ENCODE data around the gene DNAH14. TPM values are rescaled to one million over a fixed set of nuclear protein-coding genes. Genes with fewer than 3 reads are reported as not detected.
A peak's percentile ranks its signal among the peaks of the same experiment; 100 is the strongest.

The DNAH14 gene
- total and polyA plus RNA-seq, 2 of the 13 experiments (the other 11 are each of a cell fraction or from before 2014, with no cell fraction given), result 4.5 to 27.5 TPM

DNA sequence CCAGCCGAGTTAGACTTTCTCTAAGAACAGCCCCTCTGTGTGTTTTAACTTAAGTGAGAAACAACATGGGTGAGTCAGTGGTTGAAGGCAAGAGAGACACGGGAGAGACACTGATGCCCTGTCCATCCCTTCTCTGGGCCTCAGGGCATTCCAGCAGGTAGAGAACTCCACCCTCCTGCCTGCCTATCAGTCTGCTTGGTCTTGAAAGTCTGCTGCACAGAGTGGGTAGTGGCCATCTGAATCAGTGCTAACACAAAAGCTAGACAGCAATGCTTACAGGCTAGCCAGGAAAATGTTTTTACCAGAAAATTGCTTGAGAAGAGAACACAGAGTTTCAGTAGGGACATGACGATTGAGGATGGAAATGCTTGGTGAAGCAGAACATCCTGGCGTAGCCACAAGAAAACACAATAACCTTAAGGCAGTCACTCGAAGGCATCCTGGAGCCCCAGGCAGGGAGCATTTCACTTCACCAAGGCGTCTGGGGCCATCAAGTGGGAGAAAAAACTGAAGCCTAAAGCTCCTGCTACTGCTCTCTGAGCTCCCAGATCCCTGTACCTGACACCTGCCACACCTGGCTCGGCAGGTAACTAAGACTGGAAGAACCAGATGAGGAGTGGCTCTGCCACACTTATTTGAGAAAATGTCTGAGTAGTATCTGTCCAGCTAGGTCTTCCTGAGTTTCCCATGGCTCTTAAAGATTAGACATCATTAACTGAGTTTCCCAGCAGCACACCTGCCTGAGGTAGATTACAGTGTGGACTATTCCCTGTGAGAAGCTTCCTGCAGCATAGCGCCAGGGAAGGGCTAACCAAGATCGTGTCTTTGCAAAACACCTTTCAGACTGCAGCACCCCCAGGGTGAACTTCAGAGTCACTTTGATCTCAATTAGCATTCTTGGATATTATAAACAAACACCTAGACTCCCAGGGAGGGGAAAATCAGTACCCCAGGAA lies 516.4 kb downstream of the DNAH14 start:
- no peaks in the 10 kb centered on the region for H3K36me3 ChIP-seq (replicated peaks in 1 of 2; ENCODE audit: control insufficient read depth in 1 of 2, insufficient read depth in 2 of 2, low read length in 2 of 2)
- intact Hi-C loops (cut with micrococcal nuclease; ENCODE audit: unreplicated experiment) (no loop called here), in situ Hi-C loops (cut with HindIII; ENCODE audit: extremely low pct_ligation_motif_present, low pct_unique_long_range_greater_than_20kb) (no loop called here)
- no peaks in the 10 kb centered on the region for H3K79me2 ChIP-seq (ENCODE audit: insufficient read depth, low read length)
- H3K27me3 ChIP-seq (ENCODE audit: control insufficient read depth in 1 of 2, insufficient read depth in 2 of 2, low read length in 2 of 2), result no peaks in the 10 kb centered on the region; a peak in 1 of 5 replicates
- peak overlapping the region in 1 of 3 experiments; percentile 20; a peak in 1 of 6 replicates for H3K4me3 ChIP-seq (replicated peaks in 1 of 3; ENCODE audit: insufficient read depth in 1 of 3, low read depth in 2 of 3, low read length in 3 of 3)
- WGBS (ENCODE audit: low lambda C conversion rate), result 64% methylated on average over 8 of the region's 9 CpGs
- POLR2A ChIA-PET, result interaction anchor here (1.1 to 2.5 kb wide), 7 partner anchors 8 to 617 kb away, joined by 3 to 14 read pairs (median 5); partner anchors contain the start of genes H3-3A, PYCR2 and SRP9
- DNase-seq (ENCODE audit: low spot score) (no peak), FAIRE-seq (no peak), ATAC-seq (no peak)
- H3K27ac ChIP-seq (ENCODE audit: extremely low read length, insufficient read depth, low read length), result no peak overlapping the region
- BruUV-seq (replicated peaks), result no TSS peak
- CTCF ChIA-PET (ENCODE audit: low intra/inter-chr PET ratio, low total read pairs), result no interaction called here
- TF ChIP-seq ZEB1 (IDR thresholded peaks at IDR 0.05; ENCODE audit: insufficient replicate concordance, low read depth), result peak; percentile 57
- TF ChIP-seq ATAD3A (CRISPR knock-in tag; IDR thresholded peaks at IDR 0.05), result no peak
- TF ChIP-seq ZNF143 (CRISPR knock-in tag; IDR thresholded peaks at IDR 0.05), result 0 out of 2 replicates have a peak, but pooled peaks have one; percentile 15
- H3K9ac ChIP-seq (ENCODE audit: insufficient read depth, low read depth, low read length), result 0 out of 2 replicates have a peak overlapping the region, but pooled peaks have one; percentile 14
- H2AFZ ChIP-seq (ENCODE audit: low read length), result peak overlapping the region; percentile 34
- H4K20me1 ChIP-seq (ENCODE audit: insufficient read depth, low read length), result no peaks in the 10 kb centered on the region
- peaks cover 99% of the 10 kb centered on the region for H3K4me1 ChIP-seq (ENCODE audit: insufficient read depth, low read length)
- peak overlapping the region; percentile 66 for H3K4me2 ChIP-seq (ENCODE audit: low read depth, low read length)
- no peaks in the 10 kb centered on the region for H3K9me3 ChIP-seq (ENCODE audit: low read length)

DNA sequence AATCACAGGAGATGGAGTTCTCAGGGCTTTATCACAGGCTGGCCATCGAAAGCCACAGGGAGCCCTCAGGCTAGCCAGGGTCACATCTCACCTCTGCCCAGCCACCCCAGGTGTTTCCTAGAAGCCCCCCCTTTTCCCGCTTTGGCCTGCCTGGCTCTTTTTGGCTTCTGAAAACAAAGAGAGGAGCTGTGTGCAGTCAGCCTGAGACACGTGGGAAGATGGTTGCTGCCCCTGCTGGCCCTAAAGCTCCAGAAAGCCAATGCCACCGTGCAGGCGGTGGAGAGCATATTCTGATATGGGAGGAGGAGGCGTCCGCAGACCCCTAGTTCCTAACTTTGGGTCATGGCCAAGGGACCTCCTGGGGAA lies 517.1 kb downstream of the DNAH14 start:
- DNase-seq (ENCODE audit: low spot score) (no peak), FAIRE-seq (no peak), ATAC-seq (peak; percentile 21; the same call in 2 of the 3 replicates)
- in situ Hi-C loops (cut with HindIII; ENCODE audit: extremely low pct_ligation_motif_present, low pct_unique_long_range_greater_than_20kb) (no loop called here), intact Hi-C loops (cut with micrococcal nuclease; ENCODE audit: unreplicated experiment) (no loop called here)
- Histone ChIP-seq H3K27me3 (ENCODE audit: control insufficient read depth in 1 of 2, insufficient read depth in 2 of 2, low read length in 2 of 2) (no peaks in the 10 kb centered on the region; a peak in 1 of 5 replicates), H3K4me3 (replicated peaks in 1 of 3; ENCODE audit: insufficient read depth in 1 of 3, low read depth in 2 of 3, low read length in 3 of 3) (peak overlapping the region in 1 of 3 experiments; percentile 20; a peak in 1 of 6 replicates), H3K9me3 (ENCODE audit: low read length) (no peaks in the 10 kb centered on the region), H3K9ac (ENCODE audit: insufficient read depth, low read depth, low read length) (peak overlapping the region; percentile 5; the same call in 1 of the 2 replicates), H3K36me3 (replicated peaks in 1 of 2; ENCODE audit: control insufficient read depth in 1 of 2, insufficient read depth in 2 of 2, low read length in 2 of 2) (no peaks in the 10 kb centered on the region), H2AFZ (ENCODE audit: low read length) (peak overlapping the region; percentile 34), H3K79me2 (ENCODE audit: insufficient read depth, low read length) (no peaks in the 10 kb centered on the region), H4K20me1 (ENCODE audit: insufficient read depth, low read length) (no peaks in the 10 kb centered on the region), H3K4me1 (ENCODE audit: insufficient read depth, low read length) (peaks cover 99% of the 10 kb centered on the region), H3K4me2 (ENCODE audit: low read depth, low read length) (peak overlapping the region; percentile 66), H3K27ac (ENCODE audit: extremely low read length, insufficient read depth, low read length) (no peak overlapping the region)
- WGBS (ENCODE audit: low lambda C conversion rate), result 46% methylated on average over 6 of the region's 7 CpGs
- CTCF ChIA-PET (ENCODE audit: low intra/inter-chr PET ratio, low total read pairs), result no interaction called here
- BruUV-seq (replicated peaks), result no TSS peak
- TF ChIP-seq MYC (CRISPR knock-in tag; IDR thresholded peaks at IDR 0.05; ENCODE audit: borderline replicate concordance), result peak; percentile 28; the same call in 1 of the 2 replicates
- TF ChIP-seq, protein P1, sequence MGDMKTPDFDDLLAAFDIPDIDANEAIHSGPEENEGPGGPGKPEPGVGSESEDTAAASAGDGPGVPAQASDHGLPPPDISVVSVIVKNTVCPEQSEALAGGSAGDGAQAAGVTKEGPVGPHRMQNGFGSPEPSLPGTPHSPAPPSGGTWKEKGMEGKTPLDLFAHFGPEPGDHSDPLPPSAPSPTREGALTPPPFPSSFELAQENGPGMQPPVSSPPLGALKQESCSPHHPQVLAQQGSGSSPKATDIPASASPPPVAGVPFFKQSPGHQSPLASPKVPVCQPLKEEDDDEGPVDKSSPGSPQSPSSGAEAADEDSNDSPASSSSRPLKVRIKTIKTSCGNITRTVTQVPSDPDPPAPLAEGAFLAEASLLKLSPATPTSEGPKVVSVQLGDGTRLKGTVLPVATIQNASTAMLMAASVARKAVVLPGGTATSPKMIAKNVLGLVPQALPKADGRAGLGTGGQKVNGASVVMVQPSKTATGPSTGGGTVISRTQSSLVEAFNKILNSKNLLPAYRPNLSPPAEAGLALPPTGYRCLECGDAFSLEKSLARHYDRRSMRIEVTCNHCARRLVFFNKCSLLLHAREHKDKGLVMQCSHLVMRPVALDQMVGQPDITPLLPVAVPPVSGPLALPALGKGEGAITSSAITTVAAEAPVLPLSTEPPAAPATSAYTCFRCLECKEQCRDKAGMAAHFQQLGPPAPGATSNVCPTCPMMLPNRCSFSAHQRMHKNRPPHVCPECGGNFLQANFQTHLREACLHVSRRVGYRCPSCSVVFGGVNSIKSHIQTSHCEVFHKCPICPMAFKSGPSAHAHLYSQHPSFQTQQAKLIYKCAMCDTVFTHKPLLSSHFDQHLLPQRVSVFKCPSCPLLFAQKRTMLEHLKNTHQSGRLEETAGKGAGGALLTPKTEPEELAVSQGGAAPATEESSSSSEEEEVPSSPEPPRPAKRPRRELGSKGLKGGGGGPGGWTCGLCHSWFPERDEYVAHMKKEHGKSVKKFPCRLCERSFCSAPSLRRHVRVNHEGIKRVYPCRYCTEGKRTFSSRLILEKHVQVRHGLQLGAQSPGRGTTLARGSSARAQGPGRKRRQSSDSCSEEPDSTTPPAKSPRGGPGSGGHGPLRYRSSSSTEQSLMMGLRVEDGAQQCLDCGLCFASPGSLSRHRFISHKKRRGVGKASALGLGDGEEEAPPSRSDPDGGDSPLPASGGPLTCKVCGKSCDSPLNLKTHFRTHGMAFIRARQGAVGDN (CRISPR knock-in tag; IDR thresholded peaks at IDR 0.05), result peak; percentile 37
- TF ChIP-seq ZNF30 (CRISPR knock-in tag; IDR thresholded peaks at IDR 0.05), result no peak
- POLR2A ChIA-PET, result interaction anchor here (1.4 to 2.5 kb wide), 2 partner anchors 8 to 14 kb away, joined by 4 to 14 read pairs; no protein-coding TSS in a partner anchor
